Umbilical cord (tissue), 2 donors: ENCODE data around the gene ENGASE. TPM values are rescaled to one million over a fixed set of nuclear protein-coding genes. Genes with fewer than 3 reads are reported as not detected.

ENCODE experiments used
- DNase-seq: peaks from one replicate; pipeline ENCODE4 v3.0.0-alpha.2; 2015; ENCODE audit warnings: low spot score
- total RNA-seq: library from RNA; depleted of rRNA; stranded (reverse); fragments of >200 nt; gene quantifications from one replicate; pipeline ENCODE4 v1.2.3, GENCODE V29; 2014; ENCODE audit warnings: low replicate concordance; ENCODE audit not compliant: insufficient read depth

ENGASE gene
- total RNA-seq, 1 donor from 2014 or later, result 15.9 TPM

DNA sequence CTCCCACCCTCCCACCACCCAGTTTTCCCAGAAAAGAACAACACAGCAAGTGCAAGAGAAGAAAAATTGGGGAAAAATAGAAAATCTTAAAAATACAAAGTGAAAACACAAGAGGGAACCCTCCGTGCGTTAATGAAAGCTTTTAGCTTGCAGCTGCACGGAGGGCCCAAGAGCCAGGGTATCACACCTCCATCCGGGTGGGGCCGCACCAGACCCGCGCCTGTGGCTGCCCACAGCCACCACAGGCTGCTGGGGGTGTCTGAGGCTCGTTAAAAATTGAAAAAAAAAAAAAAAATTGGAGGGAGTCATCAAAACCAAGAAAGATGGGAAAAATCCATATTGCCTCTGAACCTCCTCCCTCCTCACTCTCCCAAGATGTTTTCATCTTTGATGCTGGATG lies 18.6 kb downstream of the ENGASE start:
- DNase-seq, result no peak

- no peak for DNase-seq
Measured at GRCh38 chr17:79094261-79094660, 19.6 kb downstream of the ENGASE start.

DNA sequence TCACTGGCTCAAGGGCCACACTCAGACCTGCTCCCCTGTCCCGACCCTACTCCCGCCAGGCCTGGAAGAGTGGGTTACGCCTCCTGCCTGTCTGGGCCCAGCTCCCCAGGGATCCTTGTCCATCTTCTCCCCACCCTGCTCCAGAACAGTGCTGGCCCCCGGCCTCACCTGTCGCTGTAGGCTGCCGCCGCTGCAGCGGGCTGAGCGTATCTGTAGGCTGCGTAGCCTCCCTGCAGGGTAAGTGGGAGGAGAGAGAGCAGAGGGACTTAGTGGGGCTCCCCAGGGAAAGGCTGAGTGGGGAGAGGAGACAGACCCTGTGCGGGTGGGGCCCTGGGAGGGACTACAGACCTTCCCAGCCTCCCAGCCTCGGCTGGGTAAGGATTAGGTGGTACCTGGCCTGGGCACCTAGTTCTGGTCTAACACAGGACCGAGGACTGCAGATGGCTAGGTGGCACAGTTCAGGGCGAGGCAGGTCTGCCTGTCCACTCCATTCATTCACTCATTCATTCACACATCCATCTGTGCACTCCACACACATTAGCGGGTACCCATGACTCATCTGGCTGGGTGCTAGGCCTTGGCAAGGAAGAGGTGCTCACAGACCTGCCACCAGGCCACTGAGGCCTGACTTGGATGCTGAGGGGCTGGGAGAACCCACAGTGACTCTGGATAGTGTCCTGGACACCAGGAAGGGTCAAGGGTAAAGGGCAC lies 20.9 kb downstream of the ENGASE start:
- DNase-seq, result no peak

DNA sequence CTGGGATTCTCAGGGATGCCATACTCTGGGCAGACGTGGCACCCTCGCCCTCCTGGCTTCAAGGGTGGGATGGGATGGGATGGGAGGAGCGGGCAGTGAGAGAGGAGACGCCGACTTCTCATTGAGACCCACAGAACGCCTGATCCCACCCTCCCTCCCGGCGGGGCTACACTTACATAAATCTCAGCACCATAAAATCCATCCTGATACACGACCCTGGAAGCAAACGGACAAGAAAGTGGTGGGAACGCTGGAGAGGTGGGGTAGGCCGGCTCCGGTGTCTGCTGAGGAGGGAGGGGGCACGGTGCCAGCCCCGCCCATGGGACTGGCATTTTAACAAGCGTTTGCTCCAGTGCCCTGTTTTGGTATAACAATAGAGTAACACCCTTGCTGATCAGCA lies 21.9 kb downstream of the ENGASE start:
- DNase-seq, result no peak

GRCh38 chr17:79097226-79098055 lies 22.8 kb downstream of the ENGASE start:
- no peak for DNase-seq

DNA sequence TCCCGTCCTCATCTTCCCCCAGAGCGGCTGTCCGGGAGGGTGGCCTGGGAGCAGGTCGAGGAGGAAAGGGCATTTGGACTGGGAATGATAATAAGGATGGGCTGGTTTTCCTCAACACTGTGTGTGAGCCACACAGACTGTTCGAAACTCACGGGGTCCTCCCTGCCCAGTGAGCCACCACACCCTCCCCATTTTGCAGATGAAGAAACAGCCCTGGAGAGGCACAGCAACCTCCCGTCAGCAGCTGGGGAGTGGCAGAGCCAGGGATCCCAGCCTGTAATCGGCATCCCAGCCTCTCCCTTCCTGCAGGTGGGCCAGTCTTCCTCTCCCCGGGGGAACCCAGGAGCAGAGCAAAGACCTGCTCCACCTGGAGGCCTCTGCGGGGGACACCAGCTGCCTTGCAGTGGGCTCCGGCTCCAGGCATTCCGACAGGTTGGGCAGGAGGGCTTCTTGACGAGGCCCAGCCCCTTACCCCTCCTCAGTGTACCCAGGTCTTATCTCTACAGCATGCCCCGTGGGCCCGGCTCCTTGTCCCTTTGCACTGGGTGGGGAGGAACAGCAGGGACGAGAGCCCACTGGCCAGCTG lies 23.8 kb downstream of the ENGASE start:
- DNase-seq, result no peak

DNA sequence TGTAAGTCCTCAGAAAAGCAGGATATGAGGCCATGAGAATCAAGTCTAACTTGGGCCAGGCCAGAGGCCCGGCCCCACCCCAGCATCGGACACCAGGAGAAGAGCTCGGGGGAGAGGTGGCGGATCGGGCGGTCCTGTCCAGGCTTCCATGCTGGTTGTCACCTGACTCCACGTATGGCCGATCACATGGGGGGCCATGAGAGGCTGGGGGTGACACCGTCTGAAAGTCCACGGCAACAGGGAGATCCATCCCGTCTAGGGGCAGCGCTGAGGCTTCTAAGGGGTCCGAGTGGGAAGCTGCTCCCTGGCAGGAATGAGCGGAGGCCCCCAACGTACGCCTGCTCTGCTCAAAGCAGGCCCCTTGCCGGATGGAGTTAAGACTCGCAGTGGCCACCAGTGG lies 25.8 kb downstream of the ENGASE start:
- DNase-seq, result no peak

GRCh38 chr17:79101111-79101673 lies 26.6 kb downstream of the ENGASE start:
- no peak for DNase-seq

GRCh38 chr17:79102214-79102613 lies 27.6 kb downstream of the ENGASE start:
- DNase-seq, result no peak

- no peak for DNase-seq
Measured at GRCh38 chr17:79104898-79105600, 30.4 kb downstream of the ENGASE start.

GRCh38 chr17:79105937-79106336 lies 31.3 kb downstream of the ENGASE start:
- DNase-seq, result no peak

GRCh38 chr17:79106958-79107357 lies 32.3 kb downstream of the ENGASE start:
- DNase-seq, result no peak

DNA sequence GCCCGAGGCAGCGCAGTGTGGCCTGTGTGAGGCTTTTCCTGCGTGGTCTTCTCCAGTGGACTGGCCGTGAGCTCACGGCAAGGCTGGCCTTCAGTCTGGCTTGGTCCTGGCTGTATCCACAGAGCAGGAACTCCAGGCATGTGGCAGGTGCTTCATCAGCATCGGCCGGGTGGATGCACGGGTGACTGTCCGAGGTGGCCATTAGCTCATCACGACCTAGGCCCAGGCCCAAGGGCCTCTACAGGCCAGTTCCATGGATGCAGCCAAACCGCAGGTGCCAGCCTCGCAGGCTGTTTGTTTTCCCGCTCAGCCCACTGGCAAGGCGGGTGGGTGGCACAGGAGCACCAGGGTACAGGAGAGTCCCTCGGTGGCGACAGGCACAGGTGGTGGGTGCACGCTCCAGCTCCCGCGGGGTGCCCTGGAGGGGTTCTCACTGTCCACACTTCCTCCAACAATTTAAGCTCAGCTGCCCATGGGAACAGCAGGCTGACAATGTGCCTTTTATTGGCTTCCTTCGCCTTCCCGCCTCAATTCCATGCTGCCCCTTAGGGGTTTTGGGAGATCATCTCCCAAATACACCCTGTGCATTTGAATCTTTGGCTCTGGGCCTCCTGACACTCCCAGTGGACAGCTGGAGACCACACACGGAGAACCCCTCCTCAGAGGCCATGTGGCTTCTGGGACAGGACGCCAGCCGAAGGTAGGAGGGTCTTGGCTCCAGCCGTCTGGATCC lies 33.0 kb downstream of the ENGASE start:
- DNase-seq, result no peak

DNA sequence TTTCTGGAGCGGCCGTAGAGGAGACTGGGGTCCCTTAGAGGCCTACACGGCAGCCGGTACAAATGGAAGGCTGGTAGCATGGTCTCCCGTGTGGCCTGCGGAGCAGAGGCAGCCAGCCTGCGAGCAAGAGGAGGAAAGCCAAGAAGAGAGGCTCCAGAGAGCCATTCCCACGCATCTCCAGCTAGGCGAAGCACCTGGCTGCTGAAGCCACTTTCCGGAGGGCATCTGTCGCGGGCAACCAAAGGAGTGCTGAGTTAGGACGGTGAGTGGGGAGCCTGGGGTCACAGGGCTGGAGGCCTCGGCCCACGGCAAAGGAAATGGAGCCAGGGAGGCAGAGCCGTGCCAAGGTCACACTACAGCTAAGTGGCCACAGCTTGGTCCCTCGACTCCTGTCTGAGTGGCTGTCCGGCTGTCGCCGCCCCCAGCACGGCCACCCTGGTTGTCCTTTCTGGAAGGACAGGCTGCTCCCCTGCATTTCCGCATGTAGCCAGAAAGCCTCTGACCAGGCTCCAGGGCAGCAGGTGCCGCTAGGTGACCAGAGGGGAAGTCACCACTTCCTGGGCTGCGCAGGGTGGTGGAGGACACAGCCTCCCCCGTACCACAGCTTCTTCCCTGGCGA lies 33.7 kb downstream of the ENGASE start:
- no peak for DNase-seq

- DNase-seq, result no peak
Measured at GRCh38 chr17:79108870-79109269, 34.2 kb downstream of the ENGASE start.

GRCh38 chr17:79109584-79109983 lies 35.0 kb downstream of the ENGASE start:
- no peak for DNase-seq

GRCh38 chr17:79111097-79111496 lies 36.5 kb downstream of the ENGASE start:
- no peak for DNase-seq

DNA sequence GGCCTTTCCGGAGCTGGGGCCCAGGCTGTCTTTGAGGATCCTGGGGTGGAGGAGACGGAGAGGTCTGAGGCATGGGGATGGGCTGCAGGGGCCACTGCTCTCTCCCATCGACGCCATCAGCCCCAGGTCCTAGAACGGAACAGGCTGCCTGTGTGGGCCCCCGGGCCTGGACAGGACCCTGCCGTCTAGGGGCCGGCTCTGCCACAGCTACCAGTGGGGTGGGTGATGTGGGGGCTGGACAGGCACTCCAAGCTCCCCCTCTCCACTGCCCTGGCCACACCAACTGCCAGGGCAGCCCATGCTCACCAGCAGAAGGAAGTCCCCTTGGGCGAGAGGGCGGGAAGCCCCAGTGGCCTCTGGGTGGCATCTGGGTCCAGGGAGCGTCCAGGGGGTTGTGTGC lies 37.8 kb downstream of the ENGASE start:
- DNase-seq, result no peak

DNA sequence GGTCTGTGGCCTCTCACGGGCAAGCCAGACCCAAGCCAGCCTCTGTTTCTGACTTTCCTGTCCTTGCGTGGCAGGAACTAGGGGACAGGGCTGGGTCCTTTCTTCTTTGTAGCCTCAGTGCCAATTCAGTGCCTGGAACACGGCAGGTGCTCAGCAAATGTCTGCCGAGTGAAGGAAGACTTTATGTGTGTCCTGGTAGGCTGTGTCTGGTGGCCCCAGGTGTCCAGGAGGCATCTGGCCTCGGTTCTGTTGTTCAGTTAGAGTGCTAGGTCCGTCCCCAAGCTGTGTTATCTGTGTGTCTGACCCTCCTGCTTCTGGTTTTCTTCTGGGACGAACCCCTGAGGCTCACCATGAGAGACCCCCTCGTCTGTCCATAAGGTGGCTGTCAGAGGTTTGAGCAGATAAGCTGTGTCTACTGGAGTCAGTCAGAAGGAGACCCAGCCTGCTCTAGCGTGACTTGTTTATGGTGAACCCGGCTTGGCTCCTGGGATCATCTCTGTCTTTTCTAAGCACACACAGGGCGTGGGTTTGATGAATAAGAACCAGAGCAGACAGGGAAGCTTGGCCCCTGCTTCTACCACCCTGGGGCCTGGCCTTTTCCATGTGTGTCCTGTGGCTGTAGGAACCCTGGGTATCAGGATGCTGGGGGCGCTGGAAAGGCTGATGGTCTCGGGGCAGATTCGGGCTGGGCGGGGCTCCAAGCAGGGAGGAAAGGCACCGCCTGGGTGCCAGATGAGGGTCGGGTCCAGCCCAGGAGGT lies 39.3 kb downstream of the ENGASE start:
- DNase-seq, result peak; percentile 80
